Caco-2 (cell line): Measurements from ENCODE around the gene SLC22A16. TPM values are rescaled to one million over a fixed set of nuclear protein-coding genes. Genes with fewer than 3 reads are reported as not detected.

Experiments used
- BruUV-seq: library from RNA; stranded (reverse); fragments of 400-500 nt; replicated peaks from 2 replicates; lab custom pipeline; 2021; lab: Mats Ljungman, UMichigan
- CTCF ChIA-PET: fragments of 300-600 bp; sonication (Branson Sonifier 250); formaldehyde crosslinking; loops from one replicate; lab custom pipeline; 2022; ENCODE audit warnings: antibody characterized with exemption; lab: Charles Lee
- POLR2A ChIA-PET: fragments of 300-600 bp; sonication (Branson Sonifier 250); formaldehyde crosslinking; loops from one replicate; lab custom pipeline; 2022; ENCODE audit warnings: antibody characterized with exemption; lab: Charles Lee
- DNase-seq, 2 experiments: peaks; one replicate each; pipeline versions ENCODE4 v3.0.0 to v3.0.0-alpha.2; 2020 to 2022
- H3K27me3 ChIP-seq: replicated peaks from 2 replicates; pipeline ENCODE4 v1.6.0; 2011; ENCODE audit warnings: low read length; ENCODE audit not compliant: control insufficient read depth, insufficient read depth
- H3K36me3 ChIP-seq: 2 replicates; pipeline ENCODE4 v1.5.1; 2011; ENCODE audit warnings: low read length; ENCODE audit not compliant: control insufficient read depth, insufficient read depth
- H3K4me1 ChIP-seq: fragments of 250-450 bp; sonication (Bioruptor Pico); 2 replicates; pipeline ENCODE4 v1.5.1; 2020; ENCODE audit warnings: mild to moderate bottlenecking
- H3K4me3 ChIP-seq: 2 replicates; pipeline ENCODE4 v1.5.1; 2011; ENCODE audit warnings: low read depth, mild to moderate bottlenecking, control low read depth, low read length
- H3K9me3 ChIP-seq: fragments of 250-450 bp; sonication (Bioruptor Pico); 2 replicates; pipeline ENCODE4 v1.5.1; 2020; ENCODE audit warnings: mild to moderate bottlenecking, moderate library complexity
- H3K27ac Mint-ChIP-seq: one replicate; pipeline ENCODE4 v1.8.0; 2022; ENCODE audit warnings: mixed read lengths; ENCODE audit not compliant: unreplicated experiment
- H3K27me3 Mint-ChIP-seq: one replicate; pipeline ENCODE4 v1.8.0; 2022; ENCODE audit warnings: mixed read lengths; ENCODE audit not compliant: insufficient read depth, unreplicated experiment
- H3K36me3 Mint-ChIP-seq: one replicate; pipeline ENCODE4 v1.8.0; 2022; ENCODE audit warnings: mild to moderate bottlenecking, mixed read lengths; ENCODE audit not compliant: insufficient read depth, unreplicated experiment
- H3K4me1 Mint-ChIP-seq: one replicate; pipeline ENCODE4 v1.8.0; 2022; ENCODE audit warnings: low read depth, mixed read lengths; ENCODE audit not compliant: unreplicated experiment
- H3K4me3 Mint-ChIP-seq: one replicate; pipeline ENCODE4 v1.8.0; 2022; ENCODE audit warnings: mild to moderate bottlenecking, moderate library complexity, mixed read lengths; ENCODE audit not compliant: unreplicated experiment
- H3K9me3 Mint-ChIP-seq: one replicate; pipeline ENCODE4 v1.8.0; 2022; ENCODE audit warnings: mixed read lengths; ENCODE audit not compliant: unreplicated experiment
- intact Hi-C: fragments of 100-400 bp; cut with micrococcal nuclease; formaldehyde crosslinking; loops from one replicate; pipeline ENCODE4 v1.10.0; 2022; ENCODE audit not compliant: unreplicated experiment
- total RNA-seq: library from RNA; stranded (reverse); gene quantifications from 2 replicates; pipeline ENCODE4 v1.2.3, GENCODE V29; 2022
- TF ChIP-seq, protein P1 (sequence below), 2 experiments: fragments of 200-600 bp in 1 of 2; IDR thresholded peaks; 1 replicate in 1 of 2; 2 replicates in 1 of 2; pipeline versions ENCODE4 v1.5.1 to v1.8.0; 2011 to 2022; ENCODE audit warnings: antibody characterized with exemption in 1 of 2, control low read depth in 1 of 2, inconsistent platforms in 1 of 2, low read depth in 1 of 2, low read length in 1 of 2, mild to moderate bottlenecking in 1 of 2, moderate library complexity in 1 of 2; ENCODE audit not compliant: insufficient read depth in 1 of 2, severe bottlenecking in 1 of 2, unreplicated experiment in 1 of 2

The SLC22A16 gene
- total RNA-seq, 1 experiment from 2014 or later, result not detected

DNA sequence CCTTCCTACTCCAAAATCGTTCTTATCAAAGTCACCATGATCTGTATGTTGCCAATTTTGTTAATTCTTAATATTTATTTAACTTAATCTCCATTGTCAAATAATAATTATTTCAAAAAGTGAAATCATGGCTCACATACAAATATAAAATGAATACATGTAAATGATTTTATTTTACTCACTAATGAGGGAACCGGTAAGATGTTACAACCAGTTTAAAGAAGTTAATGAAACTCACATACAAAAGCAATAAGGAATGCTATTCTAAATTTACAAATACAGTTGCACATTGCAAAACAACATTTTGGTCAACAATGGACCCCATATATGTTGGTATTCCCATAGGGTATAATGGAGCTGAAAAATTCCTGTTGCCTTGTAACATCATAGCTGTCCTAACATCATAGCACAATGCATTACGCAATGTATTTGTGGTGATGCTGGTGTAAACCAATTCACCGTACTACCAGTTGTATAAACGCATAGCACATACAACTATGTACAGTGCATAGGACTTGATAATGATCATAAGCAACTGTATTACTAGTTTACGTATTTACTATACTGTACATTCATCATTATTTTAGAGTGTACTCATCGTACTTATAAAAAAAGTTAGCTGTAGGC, 6.5 kb upstream of the SLC22A16 start:
- CTCF ChIA-PET, result no interaction called here
- Mint-ChIP-seq H3K27ac (no peak overlapping the region), H3K4me3 (no peak overlapping the region), H3K27me3 (no peaks in the 10 kb centered on the region), H3K4me1 (peaks cover 15% of the 10 kb centered on the region), H3K36me3 (no peaks in the 10 kb centered on the region), H3K9me3 (no peaks in the 10 kb centered on the region)
- intact Hi-C loops, result loop anchor here (2.0 kb wide), 1 partner anchor 28 kb away; no protein-coding TSS in a partner anchor
- POLR2A ChIA-PET, result no interaction called here
- no peak for DNase-seq
- BruUV-seq, result no TSS peak
- Histone ChIP-seq H3K4me1 (no peaks in the 10 kb centered on the region), H3K36me3 (no peaks in the 10 kb centered on the region), H3K27me3 (no peaks in the 10 kb centered on the region), H3K9me3 (0 out of 2 replicates have a peak, but pooled peaks cover 5% of the 10 kb centered on the region), H3K4me3 (no peak overlapping the region)
- TF ChIP-seq, protein P1, sequence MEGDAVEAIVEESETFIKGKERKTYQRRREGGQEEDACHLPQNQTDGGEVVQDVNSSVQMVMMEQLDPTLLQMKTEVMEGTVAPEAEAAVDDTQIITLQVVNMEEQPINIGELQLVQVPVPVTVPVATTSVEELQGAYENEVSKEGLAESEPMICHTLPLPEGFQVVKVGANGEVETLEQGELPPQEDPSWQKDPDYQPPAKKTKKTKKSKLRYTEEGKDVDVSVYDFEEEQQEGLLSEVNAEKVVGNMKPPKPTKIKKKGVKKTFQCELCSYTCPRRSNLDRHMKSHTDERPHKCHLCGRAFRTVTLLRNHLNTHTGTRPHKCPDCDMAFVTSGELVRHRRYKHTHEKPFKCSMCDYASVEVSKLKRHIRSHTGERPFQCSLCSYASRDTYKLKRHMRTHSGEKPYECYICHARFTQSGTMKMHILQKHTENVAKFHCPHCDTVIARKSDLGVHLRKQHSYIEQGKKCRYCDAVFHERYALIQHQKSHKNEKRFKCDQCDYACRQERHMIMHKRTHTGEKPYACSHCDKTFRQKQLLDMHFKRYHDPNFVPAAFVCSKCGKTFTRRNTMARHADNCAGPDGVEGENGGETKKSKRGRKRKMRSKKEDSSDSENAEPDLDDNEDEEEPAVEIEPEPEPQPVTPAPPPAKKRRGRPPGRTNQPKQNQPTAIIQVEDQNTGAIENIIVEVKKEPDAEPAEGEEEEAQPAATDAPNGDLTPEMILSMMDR (IDR thresholded peaks at IDR 0.05; ENCODE audit: insufficient read depth in 1 of 2, low read depth in 1 of 2, low read length in 1 of 2, severe bottlenecking in 1 of 2, unreplicated experiment in 1 of 2), result no peak

DNA sequence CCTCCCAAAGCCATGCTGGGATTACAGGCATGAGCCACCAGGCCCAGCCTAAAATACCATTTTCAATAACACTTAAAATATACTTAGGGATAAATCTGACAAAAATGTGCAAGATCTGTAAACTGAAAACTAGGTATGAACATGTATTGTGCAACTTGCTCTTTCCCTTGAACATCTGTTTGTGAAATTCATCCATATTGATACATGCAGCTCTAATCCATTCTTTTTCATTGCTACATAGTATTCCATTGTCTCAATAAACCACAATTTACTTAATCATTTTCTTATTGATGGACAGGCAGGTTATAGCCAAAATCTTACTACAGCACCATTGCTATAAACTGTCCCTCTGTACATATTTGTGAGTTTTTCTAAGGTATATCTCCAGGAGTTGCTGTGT, 4.7 kb upstream of the SLC22A16 start:
- no TSS peak for BruUV-seq
- no peak overlapping the region for H3K4me3 ChIP-seq
- POLR2A ChIA-PET, result no interaction called here
- peaks cover 15% of the 10 kb centered on the region for H3K4me1 Mint-ChIP-seq
- H3K9me3 Mint-ChIP-seq, result no peaks in the 10 kb centered on the region
- TF ChIP-seq, protein P1 (IDR thresholded peaks at IDR 0.05; ENCODE audit: insufficient read depth in 1 of 2, low read depth in 1 of 2, low read length in 1 of 2, severe bottlenecking in 1 of 2, unreplicated experiment in 1 of 2), result no peak
- 0 out of 2 replicates have a peak, but pooled peaks cover 5% of the 10 kb centered on the region for H3K9me3 ChIP-seq
- H3K27me3 ChIP-seq, result no peaks in the 10 kb centered on the region
- no peak overlapping the region for H3K27ac Mint-ChIP-seq
- H3K36me3 Mint-ChIP-seq, result no peaks in the 10 kb centered on the region
- CTCF ChIA-PET, result no interaction called here
- intact Hi-C loops, result no loop called here
- H3K4me3 Mint-ChIP-seq, result no peak overlapping the region
- DNase-seq, result no peak
- H3K27me3 Mint-ChIP-seq, result no peaks in the 10 kb centered on the region
- H3K36me3 ChIP-seq, result no peaks in the 10 kb centered on the region
- H3K4me1 ChIP-seq, result no peaks in the 10 kb centered on the region

DNA sequence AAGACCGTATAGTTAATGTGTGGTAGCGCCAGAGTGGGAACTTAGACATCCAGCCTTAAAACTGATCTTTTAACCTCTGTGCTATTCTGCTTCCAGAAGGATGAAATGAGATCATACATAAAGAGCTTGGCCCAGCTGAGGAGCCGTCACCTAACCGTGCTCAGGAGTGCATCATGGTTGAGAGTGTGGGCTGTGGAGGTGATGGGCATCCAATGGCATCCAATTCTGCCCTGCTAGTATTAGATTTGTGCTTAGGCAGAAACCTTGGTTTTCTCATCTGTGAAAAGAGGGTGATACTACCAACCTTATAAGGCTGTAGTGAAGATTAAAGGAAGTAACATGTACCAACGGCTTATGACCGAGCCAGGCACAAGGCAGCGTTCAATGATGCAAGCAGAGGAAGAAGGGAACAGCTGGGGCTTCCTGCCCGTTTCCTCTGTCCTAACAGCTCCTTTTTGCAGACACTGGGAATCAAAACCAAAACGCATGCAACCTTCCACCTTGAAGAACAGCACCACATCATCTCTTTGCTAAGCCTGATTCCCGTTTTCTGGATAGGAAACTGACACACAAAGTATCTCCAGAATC, 1.3 kb downstream of the SLC22A16 start:
- ChIA-PET CTCF (no interaction called here), POLR2A (no interaction called here)
- Histone ChIP-seq H3K9me3 (no peaks in the 10 kb centered on the region), H3K36me3 (no peaks in the 10 kb centered on the region), H3K4me3 (no peak overlapping the region), H3K27me3 (no peaks in the 10 kb centered on the region; the same call in 1 of the 2 replicates), H3K4me1 (no peaks in the 10 kb centered on the region)
- no peak overlapping the region for H3K27ac Mint-ChIP-seq
- peaks cover 2% of the 10 kb centered on the region for H3K27me3 Mint-ChIP-seq
- TF ChIP-seq, protein P1 (IDR thresholded peaks at IDR 0.05; ENCODE audit: insufficient read depth in 1 of 2, low read depth in 1 of 2, low read length in 1 of 2, severe bottlenecking in 1 of 2, unreplicated experiment in 1 of 2), result no peak
- H3K36me3 Mint-ChIP-seq, result no peaks in the 10 kb centered on the region
- H3K9me3 Mint-ChIP-seq, result no peaks in the 10 kb centered on the region
- H3K4me3 Mint-ChIP-seq, result no peak overlapping the region
- intact Hi-C loops, result no loop called here
- BruUV-seq, result no TSS peak
- no peaks in the 10 kb centered on the region for H3K4me1 Mint-ChIP-seq
- DNase-seq, result no peak
